H1 (cell line): ENCODE data around the gene AVP. TPM values are rescaled to one million over a fixed set of nuclear protein-coding genes. Genes with fewer than 3 reads are reported as not detected.

ENCODE experiments used
- EP300 ChIP-seq, 2 experiments: IDR thresholded peaks; 1 replicate in 1 of 2; 2 replicates in 1 of 2; pipeline ENCODE4 v1.6.1; 2011 to 2012; ENCODE audit warnings: low read depth in 2 of 2, low read length in 2 of 2, mild to moderate bottlenecking in 2 of 2, borderline replicate concordance in 1 of 2, inconsistent platforms in 1 of 2, moderate library complexity in 1 of 2
- EZH2 ChIP-seq: fragments of 200-600 bp; sonication (generic); IDR thresholded peaks from 2 replicates; pipeline ENCODE4 v1.7.1; 2012; ENCODE audit warnings: low read depth, mild to moderate bottlenecking, moderate library complexity, low read length, inconsistent platforms; ENCODE audit not compliant: severe bottlenecking
- PHF8 ChIP-seq: fragments of 200-600 bp; sonication (generic); conservative IDR thresholded peaks from 2 replicates; pipeline ENCODE4 v1.7.1; 2012; ENCODE audit warnings: low read depth, mild to moderate bottlenecking, inconsistent platforms, low read length, moderate library complexity
- SAP30 ChIP-seq: fragments of 300-600 bp; sonication (generic); IDR thresholded peaks from 2 replicates; pipeline ENCODE4 v1.7.1; 2012; ENCODE audit warnings: low read length, moderate library complexity, mild to moderate bottlenecking, inconsistent platforms; ENCODE audit not compliant: insufficient read depth, insufficient replicate concordance
- USF2 ChIP-seq: IDR thresholded peaks from 2 replicates; pipeline ENCODE4 v1.6.1; 2011; ENCODE audit warnings: low read length, improper control_type of control experiment
- polyA plus RNA-seq, 7 experiments: library from polyadenylated mRNA; depleted of rRNA in 3 of 7; stranded (reverse) in 5 of 7; unstranded in 2 of 7; fragments of >200 nt in 5 of 7; fragments of 200-250 nt in 2 of 7; gene quantifications; 1 replicate in 5 of 7; 2 replicates in 1 of 7; 4 replicates in 1 of 7; pipeline versions ENCODE4 v1.2.1 to v1.2.3, GENCODE V29; 2011 to 2013; ENCODE audit warnings: missing spikeins in 2 of 7, mixed read lengths in 2 of 7
- total RNA-seq: library from RNA; stranded (reverse); fragmentation: NEBNext Ultra II Directional; extraction: Animal tissue kit (Norgen Biotek cat#: 25700); gene quantifications from 2 replicates; pipeline ENCODE4 v1.2.1, GENCODE V29; 2021

AVP gene
- total and polyA plus RNA-seq, 2 of the 8 experiments (the other 6 are each of a cell fraction or from before 2014, with no cell fraction given), result 0.18 TPM; not detected in 1

- TF ChIP-seq EP300 (IDR thresholded peaks at IDR 0.05; ENCODE audit: borderline replicate concordance in 1 of 2, low read depth in 2 of 2, low read length in 2 of 2) (no peak), PHF8 (no peak), SAP30 (no peak), USF2 (no peak), EZH2 (no peak)
- TF ChIP-seq, all 59 proteins: peak for 0
These were observed 21.0 kb upstream of the AVP start (continued) for GRCh38 chr20:3105256-3106137.
